ENCODE measurements around the gene LIX1.

LIX1 gene

GRCh38 chr5:97118261-97119006 is 24.0 kb downstream of the LIX1 start:
- H3K4me2 ChIP-seq: peak overlapping the region; percentile 39 to 73 (median 64)
- no peaks in the 10 kb centered on the region for H3K27me3 ChIP-seq
- no peaks in the 10 kb centered on the region for H3K9me3 ChIP-seq (replicated peaks in 1 of 11)
- H3K4me3 ChIP-seq: no peak overlapping the region
- no peak for TF ChIP-seq Cebpa-rat (IDR thresholded peaks at IDR 0.05)
- H4K20me1 ChIP-seq: no peaks in the 10 kb centered on the region
- H3K36me3 ChIP-seq: no peaks in the 10 kb centered on the region
- H3K27ac ChIP-seq: peak overlapping the region in 7 of 11 experiments; percentile 21 to 76 (median 70); a peak in 13 of 22 replicates
- H3K9ac ChIP-seq: peak overlapping the region in 3 of 11 experiments; percentile 11 to 37 (median 14); a peak in 2 of 22 replicates
- H3K4me1 ChIP-seq: peaks cover 13 to 22% (median 19%) of the 10 kb centered on the region in 10 experiments

- peaks cover 13 to 41% (median 23%) of the 10 kb centered on the region in 10 experiments for H3K4me1 ChIP-seq
- no peaks in the 10 kb centered on the region for H4K20me1 ChIP-seq
- H3K9me3 ChIP-seq (replicated peaks in 1 of 11): no peaks in the 10 kb centered on the region
- H3K27ac ChIP-seq: no peak overlapping the region
- no peak overlapping the region for H3K4me3 ChIP-seq
- no peak overlapping the region for H3K4me2 ChIP-seq
- no peak overlapping the region for H3K9ac ChIP-seq
- TF ChIP-seq Cebpa-rat (IDR thresholded peaks at IDR 0.05): no peak
- no peaks in the 10 kb centered on the region for H3K27me3 ChIP-seq
- no peaks in the 10 kb centered on the region for H3K36me3 ChIP-seq
Observed at GRCh38 chr5:97115932-97116331, 26.5 kb downstream of the LIX1 start.

- Histone ChIP-seq H3K9me3 (replicated peaks in 1 of 11) (no peaks in the 10 kb centered on the region), H3K27ac (no peak overlapping the region), H4K20me1 (no peaks in the 10 kb centered on the region), H3K36me3 (no peaks in the 10 kb centered on the region), H3K4me1 (peaks cover 0 to 21% (median 3%) of the 10 kb centered on the region in 10 experiments; a peak in 9 of 20 replicates), H3K27me3 (no peaks in the 10 kb centered on the region), H3K9ac (no peak overlapping the region), H3K4me2 (peak overlapping the region in 5 of 11 experiments; percentile 4 to 31 (median 24); a peak in 7 of 22 replicates), H3K4me3 (no peak overlapping the region)
- TF ChIP-seq Cebpa-rat (IDR thresholded peaks at IDR 0.05): no peak
Observed at GRCh38 chr5:97112230-97112629, 30.2 kb downstream of the LIX1 start.

- H3K4me2 ChIP-seq: peak overlapping the region in 6 of 11 experiments; percentile 4 to 31 (median 24); a peak in 8 of 22 replicates
- no peaks in the 10 kb centered on the region for H3K36me3 ChIP-seq
- peaks cover 0 to 21% (median 3%) of the 10 kb centered on the region in 10 experiments; a peak in 9 of 20 replicates for H3K4me1 ChIP-seq
- no peak overlapping the region for H3K9ac ChIP-seq
- no peak overlapping the region for H3K4me3 ChIP-seq
- H3K27me3 ChIP-seq: no peaks in the 10 kb centered on the region
- no peaks in the 10 kb centered on the region for H4K20me1 ChIP-seq
- H3K9me3 ChIP-seq (replicated peaks in 1 of 11): no peaks in the 10 kb centered on the region
- TF ChIP-seq Cebpa-rat (IDR thresholded peaks at IDR 0.05): no peak
- H3K27ac ChIP-seq: no peak overlapping the region
Observed at GRCh38 chr5:97111616-97112015, 30.8 kb downstream of the LIX1 start.

- Histone ChIP-seq H4K20me1 (no peaks in the 10 kb centered on the region), H3K4me1 (peaks cover 0 to 21% (median 3%) of the 10 kb centered on the region in 10 experiments; a peak in 9 of 20 replicates), H3K9ac (no peak overlapping the region), H3K27me3 (no peaks in the 10 kb centered on the region), H3K36me3 (no peaks in the 10 kb centered on the region), H3K9me3 (replicated peaks in 1 of 11) (no peaks in the 10 kb centered on the region), H3K27ac (no peak overlapping the region), H3K4me3 (no peak overlapping the region), H3K4me2 (peak overlapping the region in 1 of 11 experiments; percentile 29; a peak in 3 of 22 replicates)
- TF ChIP-seq Cebpa-rat (IDR thresholded peaks at IDR 0.05): no peak
Observed at GRCh38 chr5:97111004-97111403, 31.4 kb downstream of the LIX1 start.

GRCh38 chr5:97107318-97107717 is 35.1 kb downstream of the LIX1 start:
- no peak overlapping the region for H3K4me3 ChIP-seq
- no peaks in the 10 kb centered on the region for H3K36me3 ChIP-seq
- no peak overlapping the region for H3K9ac ChIP-seq

GRCh38 chr5:97106216-97106581 is 36.2 kb downstream of the LIX1 start:
- TF ChIP-seq Cebpa-rat (IDR thresholded peaks at IDR 0.05): no peak
- no peaks in the 10 kb centered on the region for H3K36me3 ChIP-seq
- H3K27me3 ChIP-seq: no peaks in the 10 kb centered on the region
- H3K9ac ChIP-seq: no peak overlapping the region
- H3K4me3 ChIP-seq: no peak overlapping the region
- no peak overlapping the region for H3K4me2 ChIP-seq
- no peak overlapping the region for H3K27ac ChIP-seq
- no peaks in the 10 kb centered on the region for H3K9me3 ChIP-seq (replicated peaks in 1 of 11)
- no peaks in the 10 kb centered on the region for H4K20me1 ChIP-seq
- peaks cover 0 to 4% (median 0%) of the 10 kb centered on the region in 10 experiments; a peak in 1 of 20 replicates for H3K4me1 ChIP-seq

More at GRCh38 chr5:97107318-97107717, 35.1 kb downstream of the LIX1 start:
- Histone ChIP-seq H4K20me1 (no peaks in the 10 kb centered on the region), H3K9me3 (replicated peaks in 1 of 11) (no peaks in the 10 kb centered on the region), H3K27ac (no peak overlapping the region), H3K4me1 (peaks cover 0 to 15% (median 3%) of the 10 kb centered on the region in 10 experiments; a peak in 9 of 20 replicates), H3K4me2 (no peak overlapping the region), H3K27me3 (no peaks in the 10 kb centered on the region)
- TF ChIP-seq Cebpa-rat (IDR thresholded peaks at IDR 0.05): no peak

GRCh38 chr5:97105501-97106215 is 36.8 kb downstream of the LIX1 start:
- H3K4me1 ChIP-seq: no peaks in the 10 kb centered on the region
- TF ChIP-seq Cebpa-rat (IDR thresholded peaks at IDR 0.05): no peak
- H3K4me3 ChIP-seq: no peak overlapping the region
- H3K9me3 ChIP-seq (replicated peaks in 1 of 11): no peaks in the 10 kb centered on the region
- no peaks in the 10 kb centered on the region for H3K36me3 ChIP-seq
- H3K4me2 ChIP-seq: no peak overlapping the region
- no peak overlapping the region for H3K9ac ChIP-seq
- H3K27ac ChIP-seq: no peak overlapping the region
- no peaks in the 10 kb centered on the region for H3K27me3 ChIP-seq
- H4K20me1 ChIP-seq: no peaks in the 10 kb centered on the region

- Histone ChIP-seq H3K9me3 (replicated peaks in 1 of 11) (no peaks in the 10 kb centered on the region), H3K27ac (no peak overlapping the region), H3K4me3 (no peak overlapping the region), H3K4me1 (peaks cover 0 to 4% (median 0%) of the 10 kb centered on the region in 10 experiments; a peak in 1 of 20 replicates), H4K20me1 (no peaks in the 10 kb centered on the region), H3K9ac (no peak overlapping the region), H3K36me3 (no peaks in the 10 kb centered on the region), H3K27me3 (no peaks in the 10 kb centered on the region), H3K4me2 (no peak overlapping the region)
- no peak for TF ChIP-seq Cebpa-rat (IDR thresholded peaks at IDR 0.05)
Observed at GRCh38 chr5:97102010-97102470, 40.4 kb downstream of the LIX1 start.
